Measurements from ENCODE around the gene SLCO3A1.

- no peak for TF ChIP-seq CTCF (IDR thresholded peaks at IDR 0.05)
- no peak for TF ChIP-seq POLR2A (IDR thresholded peaks at IDR 0.05)
Observed at GRCh38 chr15:92083190-92083589, 229.7 kb downstream of the SLCO3A1 start.
